Neuronal stem cell (in vitro differentiated cells): ENCODE data around the gene AUTS2.

Experiments used
- DNase-seq: peaks from one replicate; pipeline ENCODE4 v3.0.0-alpha.2; 2013; ENCODE audit warnings: low spot score
- H2AFZ ChIP-seq: one replicate; pipeline ENCODE4 v1.6.1; 2013; ENCODE audit warnings: mild to moderate bottlenecking, low read length, inconsistent platforms
- H2AK5ac ChIP-seq: 2 replicates; pipeline ENCODE4 v1.6.1; 2013; ENCODE audit warnings: low read depth, mild to moderate bottlenecking, inconsistent platforms, low read length, moderate library complexity, mixed read lengths
- H2BK120ac ChIP-seq: 2 replicates; pipeline ENCODE4 v1.6.1; 2013; ENCODE audit warnings: low read depth, mild to moderate bottlenecking, inconsistent platforms, low read length, moderate library complexity, mixed read lengths
- H2BK12ac ChIP-seq: one replicate; pipeline ENCODE4 v1.6.1; 2013; ENCODE audit warnings: low read length, inconsistent platforms
- H2BK15ac ChIP-seq: 2 replicates; pipeline ENCODE4 v1.6.1; 2013; ENCODE audit warnings: mild to moderate bottlenecking, low read length, inconsistent platforms, mixed read lengths
- H2BK5ac ChIP-seq: one replicate; pipeline ENCODE4 v1.6.1; 2013; ENCODE audit warnings: inconsistent platforms, mild to moderate bottlenecking, low read length, moderate library complexity
- H3K14ac ChIP-seq: one replicate; pipeline ENCODE4 v1.6.1; 2013; ENCODE audit warnings: low read length, inconsistent platforms
- H3K18ac ChIP-seq: 2 replicates; pipeline ENCODE4 v1.6.1; 2013; ENCODE audit warnings: low read length, inconsistent platforms
- H3K23ac ChIP-seq: 2 replicates; pipeline ENCODE4 v1.6.1; 2013; ENCODE audit warnings: low read depth, mild to moderate bottlenecking, mixed read lengths, low read length, inconsistent platforms; ENCODE audit not compliant: poor library complexity
- H3K27ac ChIP-seq: replicated peaks from 3 replicates; pipeline ENCODE4 v1.5.1; 2013; ENCODE audit warnings: low read length, inconsistent platforms
- H3K27me3 ChIP-seq, 3 experiments: 2 replicates each; pipeline ENCODE4 v1.6.1; 2013; ENCODE audit warnings: low read length in 3 of 3, mild to moderate bottlenecking in 2 of 3, inconsistent platforms in 1 of 3, low read depth in 1 of 3, mixed read lengths in 1 of 3, moderate library complexity in 1 of 3; ENCODE audit not compliant: control insufficient read depth in 3 of 3, insufficient read depth in 3 of 3
- H3K36me3 ChIP-seq, 2 donors: replicated peaks in 1 of 2; 2 replicates each; pipeline ENCODE4 v1.6.1; 2013; ENCODE audit warnings: low read length in 2 of 2; ENCODE audit not compliant: control insufficient read depth in 2 of 2, insufficient read depth in 2 of 2
- H3K4ac ChIP-seq: 2 replicates; pipeline ENCODE4 v1.6.1; 2013; ENCODE audit warnings: inconsistent platforms, mild to moderate bottlenecking, low read length, moderate library complexity
- H3K4me1 ChIP-seq, 2 donors: 1 replicate in 1 of 2; 2 replicates in 1 of 2; pipeline ENCODE4 v1.6.1; 2013; ENCODE audit warnings: low read length in 2 of 2, low read depth in 1 of 2; ENCODE audit not compliant: control insufficient read depth in 2 of 2, insufficient read depth in 1 of 2
- H3K4me2 ChIP-seq: one replicate; pipeline ENCODE4 v1.6.1; 2013; ENCODE audit warnings: mild to moderate bottlenecking, low read length, inconsistent platforms; ENCODE audit not compliant: insufficient read depth, poor library complexity, severe bottlenecking
- H3K4me3 ChIP-seq, 2 donors: 2 replicates each; pipeline ENCODE4 v1.5.1; 2013; ENCODE audit warnings: low read length in 2 of 2, mild to moderate bottlenecking in 2 of 2, inconsistent platforms in 1 of 2, moderate library complexity in 1 of 2
- H3K79me1 ChIP-seq: one replicate; pipeline ENCODE4 v1.6.1; 2013; ENCODE audit warnings: low read depth, mild to moderate bottlenecking, inconsistent platforms, low read length, moderate library complexity
- H3K9ac ChIP-seq: one replicate; pipeline ENCODE4 v1.6.1; 2013; ENCODE audit warnings: mild to moderate bottlenecking, low read depth, low read length, inconsistent platforms; ENCODE audit not compliant: poor library complexity
- H3K9me3 ChIP-seq, 2 donors: replicated peaks in 1 of 2; 2 replicates each; pipeline versions ENCODE3 to v1.6.1; 2013; ENCODE audit warnings: low read length in 2 of 2, mild to moderate bottlenecking in 2 of 2, inconsistent platforms in 1 of 2, low read depth in 1 of 2, mixed read lengths in 1 of 2, moderate library complexity in 1 of 2; ENCODE audit not compliant: control insufficient read depth in 2 of 2, insufficient read depth in 1 of 2
- H4K8ac ChIP-seq: one replicate; pipeline ENCODE4 v1.6.1; 2013; ENCODE audit warnings: low read depth, mild to moderate bottlenecking, inconsistent platforms, low read length, moderate library complexity
- H4K91ac ChIP-seq: one replicate; pipeline ENCODE4 v1.6.1; 2013; ENCODE audit warnings: low read length, low read depth, mild to moderate bottlenecking, inconsistent platforms; ENCODE audit not compliant: poor library complexity
- WGBS, 2 donors: extraction: QIAGEN DNeasy Blood & Tissue Kit; methylation state at CpG; one replicate each; pipeline ENCODE4 v1.1.7; 2013; ENCODE audit warnings: missing lambda C conversion rate in 2 of 2, mixed read lengths in 1 of 2; ENCODE audit not compliant: insufficient read length in 2 of 2, insufficient replicate concordance in 1 of 2; ENCODE audit errors: extremely low coverage in 2 of 2; 5-methylcytosine and 5-hydroxymethylcytosine counted together

The AUTS2 gene

GRCh38 chr7:70719125-70719524 is 1120.8 kb downstream of the AUTS2 start:
- H3K4ac ChIP-seq = no peak overlapping the region

GRCh38 chr7:70720191-70720873 is 1122.1 kb downstream of the AUTS2 start:
- peaks cover 0 to 1% of the 10 kb centered on the region in 2 donors for H3K9me3 ChIP-seq
- no peak overlapping the region for H3K14ac ChIP-seq
- H3K4me1 ChIP-seq = peaks cover 0 to 1% of the 10 kb centered on the region in 2 donors
- H2BK120ac ChIP-seq = no peak overlapping the region
- no peak for DNase-seq
- H4K91ac ChIP-seq = no peak overlapping the region
- WGBS, 2 donors = no CpG with 5 or more reads among the region's 7 CpGs
- H3K9ac ChIP-seq = no peak overlapping the region
- no peak overlapping the region for H3K4me2 ChIP-seq
- no peak overlapping the region for H2BK15ac ChIP-seq
- H3K18ac ChIP-seq = no peak overlapping the region
- no peaks in the 10 kb centered on the region for H3K79me1 ChIP-seq
- H2BK12ac ChIP-seq = no peak overlapping the region
- H3K27ac ChIP-seq = no peak overlapping the region
- H3K36me3 ChIP-seq = peaks cover 0 to 66% of the 10 kb centered on the region in 2 donors
- H3K27me3 ChIP-seq = no peaks in the 10 kb centered on the region
- H4K8ac ChIP-seq = no peak overlapping the region
- no peak overlapping the region for H2BK5ac ChIP-seq
- H2AFZ ChIP-seq = no peak overlapping the region
- no peak overlapping the region for H3K4ac ChIP-seq
- H3K23ac ChIP-seq = no peak overlapping the region
- no peak overlapping the region for H2AK5ac ChIP-seq
- H3K4me3 ChIP-seq = no peak overlapping the region

More at GRCh38 chr7:70719125-70719524, 1120.8 kb downstream of the AUTS2 start:
- no peak overlapping the region for H3K18ac ChIP-seq
- no peak overlapping the region for H2BK120ac ChIP-seq
- no peak overlapping the region for H3K9ac ChIP-seq
- H2BK15ac ChIP-seq = no peak overlapping the region
- peaks cover 4 to 70% of the 10 kb centered on the region in 2 donors for H3K36me3 ChIP-seq
- no peaks in the 10 kb centered on the region for H3K4me1 ChIP-seq
- H4K8ac ChIP-seq = no peak overlapping the region
- H3K4me2 ChIP-seq = no peak overlapping the region
- WGBS, 2 donors = no CpG with 5 or more reads among the region's 7 CpGs
- H3K4me3 ChIP-seq = no peak overlapping the region
- no peak overlapping the region for H4K91ac ChIP-seq
- no peak overlapping the region for H3K23ac ChIP-seq
- no peak overlapping the region for H3K27ac ChIP-seq
- no peaks in the 10 kb centered on the region for H3K27me3 ChIP-seq
- H2BK12ac ChIP-seq = no peak overlapping the region
- no peaks in the 10 kb centered on the region for H3K79me1 ChIP-seq
- no peak overlapping the region for H2BK5ac ChIP-seq
- H2AFZ ChIP-seq = no peak overlapping the region
- no peak for DNase-seq
- H3K14ac ChIP-seq = no peak overlapping the region
- peaks cover 3 to 10% of the 10 kb centered on the region in 2 donors for H3K9me3 ChIP-seq
- H2AK5ac ChIP-seq = no peak overlapping the region

- Histone ChIP-seq H2AFZ (no peak overlapping the region), H3K14ac (no peak overlapping the region), H2BK15ac (no peak overlapping the region), H3K4me1 (peaks cover 0 to 4% of the 10 kb centered on the region in 2 donors), H4K8ac (no peak overlapping the region), H2BK5ac (no peak overlapping the region), H3K27ac (no peak overlapping the region), H3K27me3 (no peaks in the 10 kb centered on the region), H3K4me2 (no peak overlapping the region), H3K9ac (no peak overlapping the region), H3K4ac (no peak overlapping the region), H3K18ac (no peak overlapping the region), H3K79me1 (no peaks in the 10 kb centered on the region), H2AK5ac (no peak overlapping the region), H3K36me3 (peaks cover 0 to 66% of the 10 kb centered on the region in 2 donors), H4K91ac (no peak overlapping the region), H3K4me3 (no peak overlapping the region), H3K23ac (no peak overlapping the region), H2BK12ac (no peak overlapping the region), H2BK120ac (no peak overlapping the region), H3K9me3 (no peaks in the 10 kb centered on the region)
- WGBS, 2 donors = no CpG with 5 or more reads among the region's 1 CpG
- DNase-seq = no peak
Measured at GRCh38 chr7:70721500-70721899, 1123.2 kb downstream of the AUTS2 start.

- H3K9ac ChIP-seq = no peak overlapping the region
- peaks cover 0 to 12% of the 10 kb centered on the region in 2 donors for H3K4me1 ChIP-seq
- H3K4me3 ChIP-seq = no peak overlapping the region
- H3K79me1 ChIP-seq = no peaks in the 10 kb centered on the region
- no peak overlapping the region for H3K4ac ChIP-seq
- no peak overlapping the region for H2AFZ ChIP-seq
- DNase-seq = no peak
- WGBS, 2 donors = no CpG with 5 or more reads among the region's 5 CpGs
- H3K4me2 ChIP-seq = no peak overlapping the region
- no peak overlapping the region for H4K91ac ChIP-seq
- no peaks in the 10 kb centered on the region for H3K27me3 ChIP-seq
- no peak overlapping the region for H2BK12ac ChIP-seq
- H3K18ac ChIP-seq = no peak overlapping the region
- peaks cover 0 to 65% of the 10 kb centered on the region in 2 donors for H3K36me3 ChIP-seq
- no peak overlapping the region for H4K8ac ChIP-seq
- H2BK5ac ChIP-seq = no peak overlapping the region
- H2AK5ac ChIP-seq = no peak overlapping the region
- no peak overlapping the region for H3K23ac ChIP-seq
- H2BK120ac ChIP-seq = no peak overlapping the region
- H3K14ac ChIP-seq = no peak overlapping the region
- H3K27ac ChIP-seq = no peak overlapping the region
- H3K9me3 ChIP-seq = peaks cover 0 to 4% of the 10 kb centered on the region in 2 donors
- H2BK15ac ChIP-seq = no peak overlapping the region
Measured at GRCh38 chr7:70723339-70723738, 1125.1 kb downstream of the AUTS2 start.
